ENCODE measurements around the gene ADAMTS17.

DNA sequence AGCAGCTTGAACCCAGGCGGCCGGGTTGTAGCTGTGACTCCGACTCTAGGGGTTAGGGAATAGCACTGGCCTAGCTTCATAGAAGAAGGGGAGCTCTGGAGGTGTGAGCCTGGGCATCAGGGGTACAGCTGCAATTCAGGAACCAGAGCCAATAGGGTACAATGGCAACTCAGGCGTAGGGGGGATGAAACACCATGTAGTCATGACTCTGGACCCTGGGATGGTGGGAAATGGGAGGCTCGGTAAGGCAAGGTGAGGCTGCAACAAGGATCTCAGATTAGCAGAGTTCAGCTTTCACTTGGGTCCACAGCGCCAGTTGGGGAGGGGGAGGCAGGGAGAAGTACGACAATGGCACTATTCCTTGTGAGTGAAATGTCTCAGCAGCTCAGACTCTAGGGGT, 398.3 kb downstream of the ADAMTS17 start:
- TF ChIP-seq, protein P1, sequence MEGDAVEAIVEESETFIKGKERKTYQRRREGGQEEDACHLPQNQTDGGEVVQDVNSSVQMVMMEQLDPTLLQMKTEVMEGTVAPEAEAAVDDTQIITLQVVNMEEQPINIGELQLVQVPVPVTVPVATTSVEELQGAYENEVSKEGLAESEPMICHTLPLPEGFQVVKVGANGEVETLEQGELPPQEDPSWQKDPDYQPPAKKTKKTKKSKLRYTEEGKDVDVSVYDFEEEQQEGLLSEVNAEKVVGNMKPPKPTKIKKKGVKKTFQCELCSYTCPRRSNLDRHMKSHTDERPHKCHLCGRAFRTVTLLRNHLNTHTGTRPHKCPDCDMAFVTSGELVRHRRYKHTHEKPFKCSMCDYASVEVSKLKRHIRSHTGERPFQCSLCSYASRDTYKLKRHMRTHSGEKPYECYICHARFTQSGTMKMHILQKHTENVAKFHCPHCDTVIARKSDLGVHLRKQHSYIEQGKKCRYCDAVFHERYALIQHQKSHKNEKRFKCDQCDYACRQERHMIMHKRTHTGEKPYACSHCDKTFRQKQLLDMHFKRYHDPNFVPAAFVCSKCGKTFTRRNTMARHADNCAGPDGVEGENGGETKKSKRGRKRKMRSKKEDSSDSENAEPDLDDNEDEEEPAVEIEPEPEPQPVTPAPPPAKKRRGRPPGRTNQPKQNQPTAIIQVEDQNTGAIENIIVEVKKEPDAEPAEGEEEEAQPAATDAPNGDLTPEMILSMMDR (IDR thresholded peaks at IDR 0.05; ENCODE audit: low read depth, low read length, poor library complexity, severe bottlenecking): no peak
- no peak for TF ChIP-seq EZH2phosphoT487 (IDR thresholded peaks at IDR 0.05; ENCODE audit: borderline replicate concordance, low read length)

Measured in DOHH2 (cell line).